HG02759 (cell line): ENCODE measurements around the gene TNIK.

ENCODE experiments used
- ATAC-seq: cut with Tn5 transposase; IDR thresholded peaks from one replicate; pipeline ENCODE4 v1.9.1; 2021; ENCODE audit warnings: mild to moderate bottlenecking, moderate library complexity; ENCODE audit not compliant: unreplicated experiment

TNIK gene

DNA sequence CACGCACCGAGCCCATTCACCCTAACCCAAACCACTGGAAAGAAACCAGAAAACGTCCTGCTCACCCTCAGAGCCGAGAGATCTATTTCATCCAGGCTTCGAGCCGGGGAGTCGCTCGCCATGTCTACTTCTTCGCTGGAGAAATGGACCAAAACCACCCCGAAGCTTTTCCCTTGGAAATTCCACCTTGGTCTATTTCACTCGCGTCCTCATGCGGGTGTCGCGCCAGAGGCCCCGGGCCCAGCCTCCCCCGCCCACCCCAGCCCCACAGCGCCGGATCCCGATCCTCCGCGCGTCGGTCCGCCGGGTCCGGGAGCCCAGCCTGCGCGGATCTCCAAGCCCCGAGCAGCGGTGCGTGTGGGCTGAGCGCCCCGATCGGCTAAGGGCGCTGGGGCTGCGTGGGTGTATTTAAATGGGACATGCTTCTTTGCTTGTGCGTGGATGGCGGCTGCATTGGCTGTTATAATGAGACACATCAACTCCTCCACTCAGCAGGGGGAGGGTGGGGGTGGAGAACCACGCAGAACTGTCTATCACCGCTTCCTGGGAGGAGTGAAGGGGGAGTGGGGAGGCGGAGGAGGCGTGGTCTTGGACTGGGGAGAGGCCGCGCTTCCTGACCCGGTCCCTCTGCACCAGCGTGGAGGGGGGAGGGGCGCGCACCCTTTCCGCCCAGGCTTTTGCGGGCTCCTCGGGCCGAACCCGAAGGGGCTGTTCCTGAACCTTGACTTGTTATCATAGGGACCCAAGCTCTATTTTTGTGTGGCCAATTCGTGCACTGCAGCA, at the start of gene TNIK:
TSS of gene TNIK (minus strand) at position 464 of the 783 bp plus-strand sequence. CDS start at position 122, 342 bp downstream.
- peak; percentile 81 for ATAC-seq

- no peak for ATAC-seq
Measured at GRCh38 chr3:171508676-171509075, 48.5 kb upstream of the TNIK start.

DNA sequence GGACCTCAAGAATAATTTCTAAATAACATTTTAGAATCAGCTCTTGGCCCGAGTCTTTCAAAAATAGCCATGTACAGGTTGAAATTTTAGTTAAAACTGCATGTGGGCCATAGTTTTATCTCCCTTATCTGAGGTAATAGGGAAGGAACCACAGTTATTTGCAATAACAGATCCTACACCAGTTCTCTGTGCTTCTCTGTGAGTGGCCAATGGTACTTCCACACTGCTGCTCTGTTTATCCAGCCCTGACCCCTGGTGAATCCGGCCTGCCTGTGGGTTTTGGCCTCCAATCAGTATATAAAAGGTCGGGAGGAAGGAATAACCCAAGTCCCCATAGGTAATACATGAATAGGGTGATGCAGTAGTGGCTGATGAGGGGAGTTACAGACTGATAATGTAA, 48.0 kb upstream of the TNIK start:
- no peak for ATAC-seq

DNA sequence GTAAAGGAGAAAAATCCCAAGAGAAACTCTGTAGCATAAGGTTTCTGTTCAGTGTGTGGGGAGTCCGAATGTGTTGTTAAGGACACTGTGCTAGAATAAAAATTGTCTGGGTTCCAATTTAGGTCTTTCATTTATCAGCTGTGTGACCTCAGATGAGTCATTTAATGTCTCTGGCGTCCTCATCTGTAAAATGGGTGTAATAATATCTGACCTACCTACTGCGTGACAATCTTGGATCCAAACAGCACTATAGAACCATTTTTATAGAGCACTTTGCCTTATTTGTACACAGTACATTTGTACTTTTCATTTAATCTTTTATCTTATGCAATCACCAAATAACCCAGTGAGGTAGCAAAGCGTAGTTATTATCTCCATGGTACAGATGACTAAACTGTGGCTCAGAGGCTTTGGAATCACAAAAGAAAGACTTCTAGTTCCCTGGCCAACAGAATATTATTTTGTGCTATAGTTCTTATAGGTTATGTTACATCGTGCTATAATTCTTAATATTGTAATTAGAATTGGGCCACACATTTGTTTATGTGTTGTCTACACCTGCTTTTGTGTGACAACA, 46.6 kb upstream of the TNIK start:
- no peak for ATAC-seq

DNA sequence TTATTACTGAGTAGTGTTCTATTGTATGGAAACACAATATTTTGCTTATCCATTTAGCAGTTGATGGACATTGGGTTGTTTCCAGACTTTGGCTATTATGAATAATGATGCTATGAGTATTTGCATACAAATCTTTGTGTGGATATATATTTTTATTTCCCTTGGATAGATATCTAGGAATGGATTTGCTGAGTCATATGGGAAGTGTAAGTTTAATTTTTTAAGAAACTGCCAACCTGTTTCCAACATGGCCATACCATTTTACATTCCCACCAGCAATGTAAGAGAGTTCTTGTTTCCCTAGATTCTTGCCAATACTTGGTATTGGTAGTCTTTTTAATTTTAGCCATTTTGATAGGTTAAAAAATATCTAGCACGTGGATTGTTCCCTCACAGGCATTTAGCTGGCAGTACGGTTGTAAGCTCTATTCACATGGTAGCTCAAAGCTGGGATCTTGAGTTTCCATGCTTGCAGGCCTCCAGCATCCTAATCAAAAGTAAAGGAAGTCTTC, 45.7 kb upstream of the TNIK start:
- ATAC-seq = no peak

DNA sequence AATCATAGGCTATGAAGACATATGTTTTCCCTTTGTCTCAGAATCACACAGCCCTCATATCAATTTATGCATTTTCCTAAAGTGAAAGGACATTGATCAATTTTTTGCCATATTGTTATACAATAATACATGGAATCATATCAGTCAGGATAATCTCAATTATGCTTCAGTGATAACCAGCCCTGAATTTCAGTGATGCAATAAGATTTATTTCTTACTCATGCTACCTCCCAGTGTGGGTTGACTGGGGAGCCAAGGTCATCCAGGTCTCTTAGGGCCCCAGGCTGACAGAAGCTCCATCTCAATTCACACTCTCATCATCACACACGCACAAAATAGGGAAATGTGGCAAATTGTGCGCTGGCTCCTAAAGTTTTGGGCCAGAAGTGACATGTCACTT, 44.2 kb upstream of the TNIK start:
- no peak for ATAC-seq

DNA sequence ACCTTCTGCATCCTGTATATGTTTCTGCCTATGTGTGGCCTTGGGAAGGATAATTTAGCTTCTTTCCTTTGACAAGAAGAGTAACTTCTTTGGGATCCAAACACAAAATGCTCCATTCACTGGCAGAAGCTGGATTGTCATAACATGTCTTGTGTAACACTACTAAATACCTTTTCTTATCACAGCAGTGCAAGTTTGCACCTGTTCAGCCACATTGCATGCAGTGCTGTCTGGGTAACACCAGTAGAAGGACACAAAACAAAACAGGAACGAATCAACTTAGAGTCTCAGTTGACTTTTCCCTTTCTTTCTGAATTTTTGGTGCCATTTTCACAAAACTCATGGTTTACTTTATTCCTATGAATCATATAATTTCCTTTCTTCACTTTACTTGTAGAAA, 43.6 kb upstream of the TNIK start:
- no peak for ATAC-seq

- no peak for ATAC-seq
Measured at GRCh38 chr3:171498921-171499320, 38.7 kb upstream of the TNIK start.

DNA sequence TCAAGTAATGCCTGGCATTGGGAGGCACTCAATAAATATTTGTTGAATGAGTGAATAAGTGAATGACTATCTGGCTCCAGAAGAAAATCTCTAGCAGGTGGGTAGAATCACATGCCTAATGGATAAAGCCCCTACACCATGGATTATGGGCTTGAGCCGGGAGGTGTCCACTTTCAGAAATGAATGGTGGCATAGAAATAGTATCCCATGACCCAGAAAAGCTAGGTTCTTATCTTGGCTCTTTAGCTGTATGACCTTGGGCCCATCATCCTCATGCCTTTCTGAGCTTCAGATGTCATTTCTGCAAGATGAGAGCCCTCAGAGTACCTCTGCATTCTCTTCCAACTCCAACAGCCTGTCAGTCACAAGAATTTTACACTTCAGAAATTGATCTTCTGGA, 37.3 kb upstream of the TNIK start:
- ATAC-seq = no peak

- no peak for ATAC-seq
Measured at GRCh38 chr3:171495413-171495812, 35.2 kb upstream of the TNIK start.

- no peak for ATAC-seq
Measured at GRCh38 chr3:171494457-171495109, 34.4 kb upstream of the TNIK start.

GRCh38 chr3:171491361-171491760, 31.2 kb upstream of the TNIK start:
- no peak for ATAC-seq

DNA sequence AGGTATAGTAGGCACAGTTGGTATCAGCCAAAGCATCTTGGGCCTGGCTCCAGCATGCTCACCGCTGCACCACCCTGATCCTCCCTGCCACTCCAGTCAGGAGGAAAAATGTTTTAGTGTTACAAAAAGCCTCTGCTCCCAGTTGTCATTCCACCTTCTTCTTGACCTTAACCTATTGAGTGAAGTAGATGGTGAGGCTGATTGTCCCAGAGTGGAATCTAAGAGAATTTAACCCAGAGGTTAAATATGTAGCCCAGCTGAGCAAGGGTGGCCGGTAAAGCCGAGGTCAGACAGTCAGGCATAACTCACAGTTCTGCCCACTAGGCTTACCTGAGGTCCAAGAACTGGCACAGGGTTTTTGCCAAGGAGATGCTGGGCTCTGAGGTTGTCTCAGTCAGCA, 30.7 kb upstream of the TNIK start:
- no peak for ATAC-seq

GRCh38 chr3:171489348-171489747, 29.1 kb upstream of the TNIK start:
- no peak for ATAC-seq

DNA sequence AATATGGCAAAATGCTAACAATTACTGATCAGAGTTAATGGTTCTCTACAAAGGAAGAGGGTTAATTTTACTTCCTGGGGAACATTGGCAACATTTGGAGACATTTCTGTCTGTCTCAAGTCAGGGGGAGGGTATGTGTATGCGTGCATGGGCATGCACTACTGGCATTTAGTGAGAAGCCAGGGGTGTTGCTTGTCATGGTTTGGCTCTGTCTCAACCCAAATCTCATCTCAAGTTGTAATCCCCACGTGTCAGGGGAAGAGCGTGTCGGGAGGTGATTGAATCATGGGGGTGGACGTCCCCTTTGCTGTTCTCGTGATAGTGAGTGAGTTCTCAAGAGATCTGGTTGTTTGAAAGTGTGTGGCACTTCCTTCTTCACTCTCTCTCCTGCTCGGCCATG, 28.3 kb upstream of the TNIK start:
- no peak for ATAC-seq

DNA sequence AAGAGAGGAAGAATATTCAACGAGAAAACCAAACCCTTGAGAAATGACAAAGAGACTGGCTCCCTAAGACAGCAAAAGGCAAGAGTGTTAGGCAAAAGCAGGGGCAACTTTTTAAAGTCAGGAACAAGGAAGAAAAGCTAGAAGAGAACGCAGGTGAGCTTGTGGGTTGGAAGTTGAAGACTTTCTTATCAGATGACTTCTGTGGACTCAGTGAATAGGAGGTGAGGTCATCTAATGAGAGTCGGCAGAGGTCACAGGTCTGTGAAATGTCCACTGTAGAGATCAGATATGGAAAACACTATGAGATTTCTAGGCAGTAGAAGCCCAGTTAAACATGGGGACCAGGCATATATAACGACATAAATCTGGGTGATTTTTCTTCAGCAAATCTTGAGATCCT, 27.2 kb upstream of the TNIK start:
- no peak for ATAC-seq

DNA sequence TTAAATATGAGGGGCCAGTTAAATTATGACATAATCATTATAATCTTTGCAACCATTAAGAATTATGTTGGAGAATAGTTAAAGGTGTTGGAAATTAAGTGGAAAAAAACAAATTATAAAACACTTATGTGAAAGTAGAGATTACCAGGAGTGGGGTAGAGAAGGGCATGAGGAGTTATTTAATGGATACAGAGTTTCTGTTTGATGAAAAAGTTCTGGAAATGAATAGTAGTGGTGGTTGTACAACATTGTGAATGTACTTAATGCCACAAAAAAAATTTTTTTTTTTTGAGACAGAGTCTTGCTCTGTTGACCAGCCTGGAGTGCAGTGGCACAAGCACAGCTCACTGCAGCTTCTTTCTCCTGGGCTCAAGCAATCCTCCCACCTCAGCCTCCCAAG, 25.1 kb upstream of the TNIK start:
- ATAC-seq = no peak

DNA sequence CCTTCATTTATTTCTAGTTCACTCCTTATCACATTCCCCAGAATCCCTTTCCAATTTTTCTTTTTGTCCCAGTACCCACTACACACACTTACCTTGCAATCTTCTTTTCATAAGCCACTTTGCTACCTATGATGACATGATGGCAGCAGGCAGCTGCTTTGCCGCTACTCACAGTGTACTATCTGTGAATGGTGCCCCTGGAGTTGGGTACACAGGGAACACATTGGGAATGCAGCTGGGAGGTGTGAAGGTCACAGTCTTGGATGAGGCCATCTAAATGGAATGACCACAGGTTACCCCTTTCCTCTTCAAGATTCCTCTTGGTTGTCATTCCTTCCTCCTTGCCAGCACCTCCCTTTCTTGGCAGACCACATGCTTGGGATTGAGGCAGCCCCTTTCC, 20.8 kb upstream of the TNIK start:
- ATAC-seq = peak; percentile 10

DNA sequence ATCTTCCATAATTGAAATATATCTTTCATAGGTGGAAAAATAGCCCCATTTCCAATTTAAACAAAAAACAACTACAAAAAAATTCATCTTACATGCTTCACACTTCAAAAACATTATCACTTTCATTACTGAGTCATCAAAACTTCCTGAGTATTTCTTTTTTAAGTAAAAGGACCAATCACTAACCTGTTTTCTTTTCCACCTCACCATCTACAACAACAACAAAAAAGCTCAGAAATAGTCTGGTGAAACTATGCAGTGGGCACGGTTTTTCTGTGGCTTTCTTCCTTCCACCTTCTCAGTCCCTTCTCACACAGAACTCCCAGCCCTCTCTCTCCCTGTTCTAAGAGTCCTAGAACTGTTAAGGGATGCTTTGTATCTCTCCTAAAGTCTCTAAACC, 20.3 kb upstream of the TNIK start:
- peak; percentile 76 for ATAC-seq

- no peak for ATAC-seq
Measured at GRCh38 chr3:171476532-171477102, 16.4 kb upstream of the TNIK start.

DNA sequence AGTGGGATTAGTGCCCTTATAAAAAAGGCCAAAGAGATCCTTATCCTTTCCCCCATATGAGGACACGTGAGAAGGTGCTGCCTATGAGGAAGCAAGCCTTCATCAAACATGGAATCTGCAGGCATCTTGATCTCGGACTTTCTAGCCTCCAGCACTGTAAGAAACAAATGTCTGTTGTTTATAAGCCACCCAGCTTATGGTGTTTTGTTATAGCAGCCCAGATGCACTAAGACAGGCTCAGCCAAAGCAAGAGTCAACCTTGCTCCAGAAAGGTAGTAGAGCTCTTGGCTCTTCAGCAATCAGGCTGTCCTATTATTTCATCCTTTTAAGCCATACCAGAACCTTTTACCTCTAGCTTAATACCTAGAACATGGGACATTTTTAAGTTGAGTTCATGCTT, 12.3 kb upstream of the TNIK start:
- ATAC-seq = no peak
